Memory B cell (primary cell): ENCODE data around the gene CPB1.
"Not testable (repeated sequence)": the region's sequence is repeated elsewhere in the genome, so short reads cannot be mapped to it uniquely, and the experiment has no call there.

Source experiments
- ATAC-seq: fragments of 150-1000 bp; cut with Tn5 transposase; 2 replicates; pipeline ENCODE4 v1.10.0; 2021; ENCODE audit warnings: low read depth, mild to moderate bottlenecking, moderate library complexity
- DNase-seq, 2 donors: peaks; one replicate each; pipeline ENCODE4 v3.0.0; 2022; ENCODE audit warnings: low spot score in 2 of 2
- H3K27ac Mint-ChIP-seq: one replicate; pipeline ENCODE4 v1.8.0; 2022; ENCODE audit warnings: mild to moderate bottlenecking, moderate library complexity, mixed read lengths
- H3K27me3 Mint-ChIP-seq: one replicate; pipeline ENCODE4 v1.8.0; 2022; ENCODE audit warnings: mixed read lengths
- H3K36me3 Mint-ChIP-seq: one replicate; pipeline ENCODE4 v1.8.0; 2022; ENCODE audit warnings: mild to moderate bottlenecking, mixed read lengths
- H3K4me1 Mint-ChIP-seq: one replicate; pipeline ENCODE4 v1.8.0; 2022; ENCODE audit warnings: mixed read lengths
- H3K4me3 Mint-ChIP-seq: one replicate; pipeline ENCODE4 v1.8.0; 2022; ENCODE audit warnings: mild to moderate bottlenecking, moderate library complexity, mixed read lengths
- H3K9me3 Mint-ChIP-seq: one replicate; pipeline ENCODE4 v1.8.0; 2022; ENCODE audit warnings: mixed read lengths

Gene CPB1

GRCh38 chr3:148827585-148827984 lies at the start of gene CPB1:
TSS of gene CPB1 (plus strand) at chr3:148827811. CDS start at chr3:148827824, 13 bp downstream.
- DNase-seq (no peak), ATAC-seq (no peak)
- H3K36me3 Mint-ChIP-seq = no peaks in the 10 kb centered on the region
- no peaks in the 10 kb centered on the region for H3K4me1 Mint-ChIP-seq
- H3K4me3 Mint-ChIP-seq = no peak within 1 kb of the TSS
- no peaks in the 10 kb centered on the region for H3K27me3 Mint-ChIP-seq
- no peak within 1 kb of the TSS for H3K27ac Mint-ChIP-seq
- no peaks in the 10 kb centered on the region for H3K9me3 Mint-ChIP-seq

DNA sequence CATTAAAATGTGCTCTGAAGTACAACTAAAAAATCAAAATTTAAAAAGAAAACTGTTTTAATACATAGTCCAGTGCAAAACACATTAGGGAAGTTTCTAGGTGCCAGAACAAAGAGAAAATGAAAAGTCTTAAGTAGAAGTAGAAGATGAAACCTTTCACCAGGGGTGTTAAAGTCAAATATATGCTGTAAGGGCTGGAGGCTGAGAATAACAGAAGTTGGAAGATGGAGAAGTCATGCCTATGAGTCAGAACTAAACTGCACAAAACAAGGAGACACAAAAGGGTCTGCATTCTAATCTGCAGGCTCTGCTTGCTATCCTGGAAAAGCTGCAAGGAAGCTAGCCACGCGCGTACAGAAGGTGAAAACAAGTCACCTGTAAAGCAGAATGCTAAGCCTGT lies 48.7 kb upstream of the CPB1 start:
- no peak for DNase-seq
- Mint-ChIP-seq H3K9me3 (peaks cover 2% of the 10 kb centered on the region), H3K4me3 (no peak overlapping the region), H3K4me1 (no peaks in the 10 kb centered on the region), H3K27ac (no peak overlapping the region), H3K36me3 (no peaks in the 10 kb centered on the region), H3K27me3 (no peaks in the 10 kb centered on the region)
- ATAC-seq = no peak

GRCh38 chr3:148785026-148785425 lies 42.6 kb upstream of the CPB1 start:
- not testable (repeated sequence) for ATAC-seq, H3K36me3 Mint-ChIP-seq, H3K27ac Mint-ChIP-seq, H3K4me1 Mint-ChIP-seq, H3K27me3 Mint-ChIP-seq, H3K9me3 Mint-ChIP-seq, DNase-seq, H3K4me3 Mint-ChIP-seq

GRCh38 chr3:148786159-148786558 lies 41.5 kb upstream of the CPB1 start:
- not testable (repeated sequence) for H3K9me3 Mint-ChIP-seq, ATAC-seq

DNA sequence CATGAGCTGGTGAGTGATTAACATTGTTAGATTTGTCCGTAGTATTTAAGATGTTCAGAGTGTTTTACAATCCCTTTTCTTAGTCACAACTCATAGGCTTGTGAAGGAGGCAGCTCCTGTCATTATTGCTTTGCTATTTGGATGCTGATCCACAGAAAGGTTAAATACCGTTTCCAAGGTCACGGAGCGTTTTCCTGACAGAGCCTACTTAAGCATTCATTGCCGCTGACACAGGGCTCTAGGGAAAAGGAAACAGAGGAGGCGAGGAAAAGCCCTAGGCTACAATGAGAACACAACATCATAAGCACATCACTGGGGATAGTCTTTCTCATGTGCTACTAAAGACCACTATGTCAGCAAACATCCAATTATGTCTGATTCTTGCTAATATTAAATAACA lies 38.5 kb upstream of the CPB1 start:
- Mint-ChIP-seq H3K4me1 (no peaks in the 10 kb centered on the region), H3K27ac (no peak overlapping the region), H3K36me3 (no peaks in the 10 kb centered on the region), H3K27me3 (no peaks in the 10 kb centered on the region), H3K4me3 (no peak overlapping the region), H3K9me3 (no peaks in the 10 kb centered on the region)
- no peak for ATAC-seq
- DNase-seq = no peak

More at GRCh38 chr3:148786159-148786558, 41.5 kb upstream of the CPB1 start:
- not testable (repeated sequence) for H3K4me3 Mint-ChIP-seq, H3K27me3 Mint-ChIP-seq, H3K4me1 Mint-ChIP-seq, H3K27ac Mint-ChIP-seq, H3K36me3 Mint-ChIP-seq, DNase-seq

- Mint-ChIP-seq H3K36me3 (no peaks in the 10 kb centered on the region), H3K4me3 (no peak overlapping the region), H3K4me1 (no peaks in the 10 kb centered on the region), H3K27ac (no peak overlapping the region), H3K9me3 (no peaks in the 10 kb centered on the region), H3K27me3 (no peaks in the 10 kb centered on the region)
- ATAC-seq (no peak), DNase-seq (no peak)
Measured at GRCh38 chr3:148789906-148790305, 37.7 kb upstream of the CPB1 start.

GRCh38 chr3:148790370-148790769 lies 37.2 kb upstream of the CPB1 start:
- Mint-ChIP-seq H3K4me3 (no peak overlapping the region), H3K27me3 (peaks cover 1% of the 10 kb centered on the region), H3K36me3 (no peaks in the 10 kb centered on the region), H3K9me3 (no peaks in the 10 kb centered on the region), H3K4me1 (no peaks in the 10 kb centered on the region), H3K27ac (no peak overlapping the region)
- no peak for ATAC-seq
- no peak for DNase-seq

DNA sequence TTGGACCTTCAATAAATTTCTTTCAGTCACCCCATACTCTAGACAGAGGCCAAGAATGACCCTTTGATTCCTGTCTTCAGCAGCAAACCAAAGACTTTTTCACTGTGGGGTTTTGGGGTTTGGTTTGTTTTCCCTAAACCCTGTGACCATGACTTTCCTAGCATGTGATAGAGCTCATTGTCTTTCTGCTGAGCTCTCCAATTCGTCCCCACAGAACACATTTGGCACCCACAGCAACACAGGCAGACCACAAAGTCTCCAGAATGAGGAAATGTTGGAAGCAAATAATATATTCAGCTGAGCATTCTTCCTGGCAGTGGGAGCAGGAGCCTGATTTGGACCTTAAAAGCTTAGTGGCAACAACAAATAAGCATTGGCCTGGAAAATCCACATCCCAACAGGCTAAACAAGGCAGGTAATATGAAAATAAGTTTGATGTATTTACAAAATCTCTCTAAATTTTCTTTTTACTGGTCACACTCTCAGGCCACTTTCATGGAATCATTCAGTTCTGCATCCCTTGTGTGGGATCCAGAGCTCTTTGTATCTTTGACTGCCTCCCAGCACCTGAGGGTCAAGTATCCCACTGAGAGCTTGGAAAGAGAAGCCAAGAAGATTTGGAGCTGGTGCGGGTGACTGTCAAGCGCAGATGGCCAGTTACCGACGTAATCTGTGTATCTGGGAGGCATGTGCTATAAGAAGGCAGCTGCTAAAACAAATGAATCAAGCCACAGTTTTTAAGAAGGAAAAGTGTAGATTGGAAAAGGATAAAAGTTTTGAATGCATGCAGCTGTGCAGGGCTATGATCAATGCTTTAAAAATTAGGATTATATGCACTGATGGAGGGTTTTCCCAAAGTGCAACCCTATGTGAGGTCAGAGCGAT lies 36.5 kb upstream of the CPB1 start:
- Mint-ChIP-seq H3K9me3 (no peaks in the 10 kb centered on the region), H3K4me1 (no peaks in the 10 kb centered on the region), H3K27ac (no peak overlapping the region), H3K27me3 (peaks cover 1% of the 10 kb centered on the region), H3K4me3 (no peak overlapping the region), H3K36me3 (no peaks in the 10 kb centered on the region)
- DNase-seq (no peak), ATAC-seq (no peak)

GRCh38 chr3:148791920-148792319 lies 35.7 kb upstream of the CPB1 start:
- H3K4me1 Mint-ChIP-seq = no peaks in the 10 kb centered on the region
- DNase-seq (no peak), ATAC-seq (no peak)
- no peak overlapping the region for H3K4me3 Mint-ChIP-seq
- no peak overlapping the region for H3K27ac Mint-ChIP-seq
- H3K27me3 Mint-ChIP-seq = peaks cover 1% of the 10 kb centered on the region
- no peaks in the 10 kb centered on the region for H3K9me3 Mint-ChIP-seq
- no peaks in the 10 kb centered on the region for H3K36me3 Mint-ChIP-seq

- Mint-ChIP-seq H3K27ac (no peak overlapping the region), H3K36me3 (no peaks in the 10 kb centered on the region), H3K27me3 (peaks cover 1% of the 10 kb centered on the region), H3K4me1 (no peaks in the 10 kb centered on the region), H3K4me3 (no peak overlapping the region), H3K9me3 (no peaks in the 10 kb centered on the region)
- DNase-seq (no peak), ATAC-seq (no peak)
Measured at GRCh38 chr3:148792516-148792915, 35.1 kb upstream of the CPB1 start.

DNA sequence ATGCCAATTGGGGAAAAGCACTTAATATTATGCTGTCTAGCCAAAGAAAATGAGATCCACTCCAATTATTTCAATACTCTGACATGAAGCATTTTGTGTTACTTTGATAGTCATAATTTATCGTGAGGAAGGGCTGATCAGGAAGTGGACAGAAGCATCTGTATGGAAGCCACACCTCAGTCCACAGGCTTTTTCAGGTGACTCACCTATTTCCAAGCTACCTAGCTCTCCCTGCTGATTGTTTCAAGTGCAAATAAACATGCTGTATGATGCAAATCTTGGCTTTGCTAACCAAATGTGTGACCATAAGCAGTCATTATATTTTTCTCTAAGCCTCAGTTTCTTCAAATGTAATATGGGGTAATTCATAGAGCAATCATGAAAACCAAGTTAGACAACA lies 30.8 kb upstream of the CPB1 start:
- no peak for ATAC-seq
- Mint-ChIP-seq H3K27ac (no peak overlapping the region), H3K4me1 (no peaks in the 10 kb centered on the region), H3K27me3 (peaks cover 1% of the 10 kb centered on the region), H3K9me3 (peaks cover 1% of the 10 kb centered on the region), H3K36me3 (no peaks in the 10 kb centered on the region), H3K4me3 (no peak overlapping the region)
- no peak for DNase-seq

DNA sequence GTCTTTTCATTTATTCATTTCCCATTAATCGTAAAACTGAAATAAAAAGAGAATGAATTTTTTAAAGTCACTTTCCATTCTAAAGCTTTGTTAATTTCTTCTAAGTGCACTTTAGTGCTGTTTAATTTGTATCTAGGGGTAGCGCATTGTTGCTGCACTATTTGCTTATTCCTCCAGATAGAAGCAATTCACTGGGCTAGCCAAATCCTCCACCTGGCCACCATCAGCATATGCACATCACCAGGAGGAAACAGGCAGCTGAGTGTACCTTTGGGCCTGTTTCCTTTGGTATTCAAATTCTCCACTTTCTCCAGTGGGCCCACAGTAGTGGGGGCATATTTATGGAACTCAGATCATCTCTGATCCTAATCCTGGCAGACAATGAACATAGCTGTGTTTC lies 29.8 kb upstream of the CPB1 start:
- no peak for DNase-seq
- no peaks in the 10 kb centered on the region for H3K36me3 Mint-ChIP-seq
- ATAC-seq = no peak

DNA sequence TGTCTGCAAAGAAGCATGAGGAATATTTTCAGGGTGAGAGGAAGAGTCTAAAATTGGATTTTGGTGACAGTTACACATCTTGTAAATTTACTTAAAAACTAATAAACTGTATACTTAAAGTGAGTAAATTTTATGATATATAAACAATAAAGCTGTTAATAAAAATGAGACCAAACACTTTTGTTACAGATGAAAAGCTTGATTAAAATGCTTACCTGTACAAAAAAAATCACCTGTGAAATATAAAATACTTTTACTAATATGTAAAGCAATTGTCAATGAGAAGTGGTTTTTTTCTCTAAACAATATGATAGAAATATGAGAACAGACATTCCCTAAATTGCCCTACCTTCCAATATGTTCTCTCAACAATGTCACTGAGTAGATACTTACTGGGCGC lies 27.2 kb upstream of the CPB1 start:
- DNase-seq (no peak), ATAC-seq (no peak)
- H3K36me3 Mint-ChIP-seq = no peaks in the 10 kb centered on the region

More for the DNA sequence above, 29.8 kb upstream of the CPB1 start:
- no peak overlapping the region for H3K4me3 Mint-ChIP-seq
- no peak overlapping the region for H3K27ac Mint-ChIP-seq
- no peaks in the 10 kb centered on the region for H3K4me1 Mint-ChIP-seq
- H3K27me3 Mint-ChIP-seq = peaks cover 1% of the 10 kb centered on the region
- peaks cover 1% of the 10 kb centered on the region for H3K9me3 Mint-ChIP-seq

GRCh38 chr3:148809835-148810234 lies 17.8 kb upstream of the CPB1 start:
- Mint-ChIP-seq H3K27ac (no peak overlapping the region), H3K27me3 (peaks cover 2% of the 10 kb centered on the region), H3K9me3 (no peaks in the 10 kb centered on the region), H3K36me3 (no peaks in the 10 kb centered on the region), H3K4me1 (no peaks in the 10 kb centered on the region), H3K4me3 (no peak overlapping the region)
- no peak for DNase-seq
- ATAC-seq = no peak

More for the DNA sequence above, 27.2 kb upstream of the CPB1 start:
- Mint-ChIP-seq H3K4me3 (no peak overlapping the region), H3K9me3 (peaks cover 1% of the 10 kb centered on the region), H3K27ac (no peak overlapping the region), H3K27me3 (no peaks in the 10 kb centered on the region), H3K4me1 (no peaks in the 10 kb centered on the region)
